ENCODE measurements around the gene RHBDD1. TPM values are rescaled to one million over a fixed set of nuclear protein-coding genes. Genes with fewer than 3 reads are reported as not detected.

Gene RHBDD1
- total RNA-seq, 1 experiment from 2014 or later = 28.0 TPM

DNA sequence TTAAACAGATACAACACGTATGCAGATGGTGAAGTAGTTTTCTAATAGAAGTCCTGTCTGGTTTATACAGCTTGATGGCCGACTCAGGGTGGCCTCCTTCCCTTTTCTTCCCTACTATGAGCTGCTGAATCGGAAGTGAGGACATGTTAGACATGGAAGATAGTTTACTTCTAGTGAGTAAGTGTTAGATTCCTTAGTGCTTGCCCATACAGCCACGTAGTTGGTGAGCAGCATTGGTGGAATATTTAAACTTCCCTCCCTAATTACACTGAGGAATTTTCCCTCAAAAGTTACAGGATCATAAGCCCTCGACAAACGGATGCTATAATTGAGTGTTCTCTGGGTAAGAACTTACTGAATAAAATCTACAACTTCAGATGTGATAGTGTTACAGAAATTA, 52.1 kb downstream of the RHBDD1 start:
- TF ChIP-seq EZH2 (IDR thresholded peaks at IDR 0.05; ENCODE audit: borderline replicate concordance, low read depth, low read length, poor library complexity, severe bottlenecking) = no peak
- TF ChIP-seq, protein P1, sequence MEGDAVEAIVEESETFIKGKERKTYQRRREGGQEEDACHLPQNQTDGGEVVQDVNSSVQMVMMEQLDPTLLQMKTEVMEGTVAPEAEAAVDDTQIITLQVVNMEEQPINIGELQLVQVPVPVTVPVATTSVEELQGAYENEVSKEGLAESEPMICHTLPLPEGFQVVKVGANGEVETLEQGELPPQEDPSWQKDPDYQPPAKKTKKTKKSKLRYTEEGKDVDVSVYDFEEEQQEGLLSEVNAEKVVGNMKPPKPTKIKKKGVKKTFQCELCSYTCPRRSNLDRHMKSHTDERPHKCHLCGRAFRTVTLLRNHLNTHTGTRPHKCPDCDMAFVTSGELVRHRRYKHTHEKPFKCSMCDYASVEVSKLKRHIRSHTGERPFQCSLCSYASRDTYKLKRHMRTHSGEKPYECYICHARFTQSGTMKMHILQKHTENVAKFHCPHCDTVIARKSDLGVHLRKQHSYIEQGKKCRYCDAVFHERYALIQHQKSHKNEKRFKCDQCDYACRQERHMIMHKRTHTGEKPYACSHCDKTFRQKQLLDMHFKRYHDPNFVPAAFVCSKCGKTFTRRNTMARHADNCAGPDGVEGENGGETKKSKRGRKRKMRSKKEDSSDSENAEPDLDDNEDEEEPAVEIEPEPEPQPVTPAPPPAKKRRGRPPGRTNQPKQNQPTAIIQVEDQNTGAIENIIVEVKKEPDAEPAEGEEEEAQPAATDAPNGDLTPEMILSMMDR (conservative IDR thresholded peaks at IDR 0.05; ENCODE audit: low read depth, low read length) = no peak
- no peaks in the 10 kb centered on the region for H3K9me3 ChIP-seq (ENCODE audit: low read depth, low read length, poor library complexity, severe bottlenecking)

DNA sequence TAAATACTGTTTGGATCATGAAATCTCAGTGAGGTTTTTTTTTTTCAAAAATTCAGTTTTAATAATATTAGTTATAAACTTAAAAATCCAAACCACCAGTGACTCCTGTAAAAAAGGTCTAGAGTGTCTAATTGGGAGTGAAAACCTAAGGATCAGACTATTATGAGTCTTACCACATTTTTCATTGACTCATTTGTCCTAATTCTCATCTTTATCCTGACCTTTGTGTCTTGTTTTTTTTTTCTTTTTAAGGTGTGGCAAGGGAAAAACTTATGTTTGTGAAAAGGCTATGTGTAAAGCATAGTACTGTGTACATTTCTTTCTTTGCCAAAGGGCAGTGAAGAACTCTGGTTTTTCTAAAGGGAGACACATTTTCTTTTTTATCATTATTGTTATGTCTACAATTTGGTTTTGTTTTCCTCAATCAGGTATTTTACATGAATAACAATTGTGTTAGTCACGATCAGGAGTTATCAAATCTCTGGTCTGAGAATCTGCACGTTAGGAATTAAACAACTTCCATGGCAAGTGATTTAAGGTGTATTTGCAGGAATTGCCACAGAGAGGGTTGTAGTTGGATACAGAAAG, 52.6 kb downstream of the RHBDD1 start:
- BruUV-seq (replicated peaks) = no TSS peak
- CTCF ChIA-PET = no interaction called here
- no peaks in the 10 kb centered on the region for H3K9me3 ChIP-seq (ENCODE audit: low read depth, low read length, poor library complexity, severe bottlenecking)
- no peak for DNase-seq (ENCODE audit: low spot score)
- TF ChIP-seq, protein P1 (conservative IDR thresholded peaks at IDR 0.05; ENCODE audit: low read depth, low read length) = no peak
- no peak for TF ChIP-seq EZH2 (IDR thresholded peaks at IDR 0.05; ENCODE audit: borderline replicate concordance, low read depth, low read length, poor library complexity, severe bottlenecking)
- no peaks in the 10 kb centered on the region for H3K27me3 ChIP-seq (replicated peaks; ENCODE audit: insufficient read depth, low read depth, low read length, poor library complexity)
- H3K27ac ChIP-seq (ENCODE audit: low read depth, low read length, poor library complexity, severe bottlenecking) = no peak overlapping the region
- H3K4me1 ChIP-seq (ENCODE audit: insufficient read depth, low read length, poor library complexity, severe bottlenecking) = no peaks in the 10 kb centered on the region
- POLR2A ChIA-PET (ENCODE audit: low non-redundant PET) = interaction anchor here (0.5 kb wide), 1 partner anchor 581 kb away, joined by 4 read pairs; no protein-coding TSS in a partner anchor
- no peaks in the 10 kb centered on the region for H3K36me3 ChIP-seq (ENCODE audit: insufficient read depth, low read length, poor library complexity, severe bottlenecking)
- no peak overlapping the region for H3K4me3 ChIP-seq (ENCODE audit: low read depth, low read length, poor library complexity, severe bottlenecking)
- intact Hi-C loops (cut with micrococcal nuclease; ENCODE audit: unreplicated experiment) = no loop called here

More for the DNA sequence above, 52.1 kb downstream of the RHBDD1 start:
- intact Hi-C loops (cut with micrococcal nuclease; ENCODE audit: unreplicated experiment) = no loop called here
- no TSS peak for BruUV-seq (replicated peaks)
- H3K27me3 ChIP-seq (replicated peaks; ENCODE audit: insufficient read depth, low read depth, low read length, poor library complexity) = no peaks in the 10 kb centered on the region
- H3K36me3 ChIP-seq (ENCODE audit: insufficient read depth, low read length, poor library complexity, severe bottlenecking) = no peaks in the 10 kb centered on the region
- ChIA-PET CTCF (no interaction called here), POLR2A (ENCODE audit: low non-redundant PET) (no interaction called here)
- H3K27ac ChIP-seq (ENCODE audit: low read depth, low read length, poor library complexity, severe bottlenecking) = no peak overlapping the region
- no peak overlapping the region for H3K4me3 ChIP-seq (ENCODE audit: low read depth, low read length, poor library complexity, severe bottlenecking)
- DNase-seq (ENCODE audit: low spot score) = no peak
- H3K4me1 ChIP-seq (ENCODE audit: insufficient read depth, low read length, poor library complexity, severe bottlenecking) = no peaks in the 10 kb centered on the region

DNA sequence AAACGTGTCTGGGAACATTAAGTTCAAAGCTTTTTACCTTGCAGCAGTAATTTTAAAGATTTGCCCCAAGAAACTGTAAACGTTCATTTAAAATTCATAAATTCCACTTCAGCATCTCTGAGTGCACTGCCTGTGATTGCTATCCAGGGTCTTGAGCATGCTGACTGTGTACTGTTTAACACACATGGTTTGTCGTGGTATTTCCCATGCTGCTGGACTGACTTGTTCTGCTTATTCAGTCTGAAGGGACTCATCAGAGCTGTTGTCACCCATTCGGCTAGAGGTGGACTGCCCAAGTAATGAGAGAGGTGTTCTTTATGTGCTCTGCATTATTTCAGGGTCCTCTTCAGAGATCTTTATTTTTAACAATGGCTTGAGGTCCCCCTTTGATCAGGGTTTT, 53.1 kb downstream of the RHBDD1 start:
- Histone ChIP-seq H3K4me1 (ENCODE audit: insufficient read depth, low read length, poor library complexity, severe bottlenecking) (no peaks in the 10 kb centered on the region), H3K4me3 (ENCODE audit: low read depth, low read length, poor library complexity, severe bottlenecking) (no peak overlapping the region), H3K27ac (ENCODE audit: low read depth, low read length, poor library complexity, severe bottlenecking) (no peak overlapping the region), H3K27me3 (replicated peaks; ENCODE audit: insufficient read depth, low read depth, low read length, poor library complexity) (no peaks in the 10 kb centered on the region), H3K9me3 (ENCODE audit: low read depth, low read length, poor library complexity, severe bottlenecking) (no peaks in the 10 kb centered on the region), H3K36me3 (ENCODE audit: insufficient read depth, low read length, poor library complexity, severe bottlenecking) (no peaks in the 10 kb centered on the region)
- no peak for DNase-seq (ENCODE audit: low spot score)
- ChIA-PET CTCF (no interaction called here), POLR2A (ENCODE audit: low non-redundant PET) (interaction anchor here (0.5 kb wide), 1 partner anchor 581 kb away, joined by 4 read pairs; no protein-coding TSS in a partner anchor)
- TF ChIP-seq, protein P1 (conservative IDR thresholded peaks at IDR 0.05; ENCODE audit: low read depth, low read length) = no peak
- TF ChIP-seq EZH2 (IDR thresholded peaks at IDR 0.05; ENCODE audit: borderline replicate concordance, low read depth, low read length, poor library complexity, severe bottlenecking) = no peak
- intact Hi-C loops (cut with micrococcal nuclease; ENCODE audit: unreplicated experiment) = no loop called here
- BruUV-seq (replicated peaks) = no TSS peak

All from A673 (cell line).